Measurements from ENCODE around the gene NYAP2.

NYAP2 gene

DNA sequence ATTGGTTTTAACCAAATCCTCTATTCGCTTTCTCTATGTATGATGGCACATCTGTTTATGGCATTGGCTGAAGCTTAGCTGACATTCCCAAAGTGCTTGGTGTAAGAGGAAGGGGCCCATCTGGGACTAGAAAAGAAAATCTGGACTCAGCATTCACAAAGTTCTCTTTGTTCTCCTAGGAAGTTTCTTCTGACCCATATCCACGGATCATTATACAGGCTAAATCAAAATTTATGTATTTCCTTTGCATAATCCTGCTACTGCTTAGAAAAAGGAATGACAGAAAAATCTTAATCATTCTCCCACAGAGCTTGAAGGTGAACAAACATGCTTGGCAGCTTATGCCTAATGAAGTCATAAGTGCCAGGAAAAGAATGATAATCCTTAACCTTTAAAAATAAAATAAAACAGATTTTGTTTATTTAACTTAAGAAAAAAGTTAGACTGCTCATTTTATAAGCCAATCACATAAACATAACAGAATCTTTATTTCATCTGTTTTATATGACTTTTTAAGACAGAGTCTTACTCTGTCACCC is 88.4 kb downstream of the NYAP2 start:
- TF ChIP-seq, protein P1, sequence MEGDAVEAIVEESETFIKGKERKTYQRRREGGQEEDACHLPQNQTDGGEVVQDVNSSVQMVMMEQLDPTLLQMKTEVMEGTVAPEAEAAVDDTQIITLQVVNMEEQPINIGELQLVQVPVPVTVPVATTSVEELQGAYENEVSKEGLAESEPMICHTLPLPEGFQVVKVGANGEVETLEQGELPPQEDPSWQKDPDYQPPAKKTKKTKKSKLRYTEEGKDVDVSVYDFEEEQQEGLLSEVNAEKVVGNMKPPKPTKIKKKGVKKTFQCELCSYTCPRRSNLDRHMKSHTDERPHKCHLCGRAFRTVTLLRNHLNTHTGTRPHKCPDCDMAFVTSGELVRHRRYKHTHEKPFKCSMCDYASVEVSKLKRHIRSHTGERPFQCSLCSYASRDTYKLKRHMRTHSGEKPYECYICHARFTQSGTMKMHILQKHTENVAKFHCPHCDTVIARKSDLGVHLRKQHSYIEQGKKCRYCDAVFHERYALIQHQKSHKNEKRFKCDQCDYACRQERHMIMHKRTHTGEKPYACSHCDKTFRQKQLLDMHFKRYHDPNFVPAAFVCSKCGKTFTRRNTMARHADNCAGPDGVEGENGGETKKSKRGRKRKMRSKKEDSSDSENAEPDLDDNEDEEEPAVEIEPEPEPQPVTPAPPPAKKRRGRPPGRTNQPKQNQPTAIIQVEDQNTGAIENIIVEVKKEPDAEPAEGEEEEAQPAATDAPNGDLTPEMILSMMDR (IDR thresholded peaks at IDR 0.05; ENCODE audit: low read length, missing control alignments) = no peak
- no peak for DNase-seq (ENCODE audit: low read depth)
- no peak overlapping the region for H3K4me3 ChIP-seq (replicated peaks; ENCODE audit: low read depth, low read length)

DNA sequence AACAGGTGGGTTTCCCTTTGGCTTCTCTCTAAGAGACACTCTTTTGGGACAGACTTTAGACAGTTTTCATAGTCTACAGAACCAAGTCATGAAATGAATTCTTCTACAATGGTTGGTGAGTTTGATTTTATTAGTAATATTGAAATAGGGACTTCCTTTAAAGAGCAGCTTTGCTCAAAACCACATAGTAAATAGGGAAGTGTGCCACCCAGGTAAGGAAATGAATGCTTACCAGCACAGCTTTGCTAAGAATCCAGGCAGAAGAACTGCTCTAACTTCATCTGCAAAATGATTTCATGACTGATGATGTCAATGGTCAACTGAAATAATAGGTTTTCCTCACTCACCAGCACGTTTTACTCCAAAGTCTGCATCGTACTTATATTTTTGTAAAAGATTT is 89.2 kb downstream of the NYAP2 start:
- H3K4me3 ChIP-seq (replicated peaks; ENCODE audit: low read depth, low read length) = no peak overlapping the region
- TF ChIP-seq, protein P1 (IDR thresholded peaks at IDR 0.05; ENCODE audit: low read length, missing control alignments) = no peak
- DNase-seq (ENCODE audit: low read depth) = no peak

- no peak for DNase-seq (ENCODE audit: low read depth)
- H3K4me3 ChIP-seq (replicated peaks; ENCODE audit: low read depth, low read length) = no peak overlapping the region
- TF ChIP-seq, protein P1 (IDR thresholded peaks at IDR 0.05; ENCODE audit: low read length, missing control alignments) = no peak
These were observed 94.0 kb downstream of the NYAP2 start for GRCh38 chr2:225493420-225494099.

DNA sequence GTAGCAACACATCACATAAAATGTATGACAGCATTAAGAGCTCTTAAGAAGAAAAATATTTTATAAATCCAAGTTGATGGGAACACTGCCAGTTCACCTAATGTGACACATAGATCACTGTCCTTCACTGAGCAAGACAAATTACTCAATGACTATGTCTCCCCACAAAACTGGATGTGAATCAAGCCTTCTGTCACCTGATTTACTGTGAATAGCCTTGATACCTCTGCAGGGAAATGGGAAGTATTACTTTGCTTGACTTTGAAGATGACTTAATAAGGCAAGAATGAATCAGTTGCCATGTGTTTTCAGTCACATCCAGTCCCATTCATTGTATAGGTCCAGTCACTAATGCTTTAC is 94.6 kb downstream of the NYAP2 start:
- H3K4me3 ChIP-seq (replicated peaks; ENCODE audit: low read depth, low read length) = no peak overlapping the region
- DNase-seq (ENCODE audit: low read depth) = no peak
- TF ChIP-seq, protein P1 (IDR thresholded peaks at IDR 0.05; ENCODE audit: low read length, missing control alignments) = no peak

DNA sequence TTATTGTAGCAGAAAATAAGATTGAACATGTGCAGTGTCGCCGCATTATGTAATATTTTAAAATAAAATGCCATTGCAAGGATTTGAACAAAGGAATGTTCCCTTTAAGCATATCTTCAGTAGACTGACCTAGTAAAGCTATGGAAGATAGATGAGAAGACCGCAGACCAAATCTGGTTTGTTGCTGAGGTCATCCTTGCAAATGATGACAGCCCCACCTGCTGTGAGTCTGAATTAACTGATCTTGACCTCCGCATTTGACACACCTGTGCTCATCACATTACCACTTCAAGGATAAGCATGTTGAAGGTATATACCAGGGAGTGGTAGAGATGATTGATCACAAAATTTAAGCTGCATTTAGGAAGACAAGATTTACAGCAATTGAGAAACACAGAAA is 96.2 kb downstream of the NYAP2 start:
- DNase-seq (ENCODE audit: low read depth) = no peak
- TF ChIP-seq, protein P1 (IDR thresholded peaks at IDR 0.05; ENCODE audit: low read length, missing control alignments) = no peak

DNA sequence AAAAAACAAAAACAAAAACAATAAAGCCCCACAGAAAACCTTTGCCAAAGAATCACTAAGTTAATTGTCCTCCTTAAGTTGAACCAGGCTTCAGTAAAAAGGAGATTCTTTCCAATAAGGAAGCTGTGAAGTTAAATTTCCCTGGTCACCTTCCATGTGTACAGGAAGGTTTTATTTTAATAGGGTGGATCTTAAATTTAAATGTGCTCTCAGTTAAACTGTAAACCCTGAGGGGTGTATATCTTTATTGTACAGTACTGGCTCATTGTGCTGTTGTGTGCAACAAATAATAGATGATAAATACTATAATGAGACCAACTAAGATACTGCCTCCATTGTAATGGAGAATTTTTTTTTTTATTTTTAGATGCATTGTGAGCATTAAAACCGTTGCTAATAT is 97.1 kb downstream of the NYAP2 start:
- DNase-seq (ENCODE audit: low read depth) = no peak
- TF ChIP-seq, protein P1 (IDR thresholded peaks at IDR 0.05; ENCODE audit: low read length, missing control alignments) = no peak
- no peak overlapping the region for H3K4me3 ChIP-seq (replicated peaks; ENCODE audit: low read depth, low read length)

More for the DNA sequence above, 96.2 kb downstream of the NYAP2 start:
- H3K4me3 ChIP-seq (replicated peaks; ENCODE audit: low read depth, low read length) = no peak overlapping the region

- DNase-seq (ENCODE audit: low read depth) = no peak
- no peak overlapping the region for H3K4me3 ChIP-seq (replicated peaks; ENCODE audit: low read depth, low read length)
- TF ChIP-seq, protein P1 (IDR thresholded peaks at IDR 0.05; ENCODE audit: low read length, missing control alignments) = no peak
These were observed 97.7 kb downstream of the NYAP2 start for GRCh38 chr2:225497166-225497565.
